Measurements from ENCODE around the gene MED15.
"Not testable (repeated sequence)": the region's sequence is repeated elsewhere in the genome, so short reads cannot be mapped to it uniquely, and the experiment has no call there.

MED15 gene

DNA sequence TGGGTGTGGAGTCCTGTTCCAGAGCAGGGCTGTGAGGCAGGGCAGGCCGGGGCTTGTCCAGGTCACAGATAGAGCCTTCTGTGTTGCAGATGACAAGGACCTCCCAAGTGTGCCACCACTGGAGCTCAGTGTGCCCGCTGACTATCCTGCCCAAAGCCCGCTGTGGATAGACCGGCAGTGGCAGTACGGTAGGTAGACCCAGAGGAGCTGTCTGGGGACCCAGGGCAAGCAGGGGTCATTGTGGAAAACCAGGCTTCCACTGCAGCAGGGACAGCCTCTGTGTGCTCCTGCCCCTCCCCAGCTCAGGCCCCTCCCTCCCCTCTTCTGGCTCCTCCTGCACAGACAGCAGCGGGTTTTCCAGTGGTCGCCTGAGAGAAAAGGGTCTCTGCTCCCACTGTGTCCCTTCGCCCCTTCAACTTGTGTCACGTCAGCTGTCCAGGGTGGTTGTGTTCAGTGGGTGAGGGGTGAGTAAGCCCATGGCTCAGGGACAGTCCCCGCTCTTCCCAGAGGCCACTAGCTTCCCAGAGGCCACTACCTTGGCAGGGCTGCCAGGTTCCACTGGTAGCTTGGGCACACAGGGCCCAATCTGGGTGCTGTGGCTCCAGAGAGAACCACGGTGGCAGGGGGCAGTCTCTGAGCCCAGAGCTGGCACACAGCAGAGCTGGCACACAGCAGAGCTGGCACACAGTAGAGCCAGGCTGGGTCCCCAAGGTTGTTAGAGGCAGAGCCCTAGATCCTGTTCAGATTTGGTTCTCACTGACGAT, 78.4 kb downstream of the MED15 start:
- no peak for DNase-seq

DNA sequence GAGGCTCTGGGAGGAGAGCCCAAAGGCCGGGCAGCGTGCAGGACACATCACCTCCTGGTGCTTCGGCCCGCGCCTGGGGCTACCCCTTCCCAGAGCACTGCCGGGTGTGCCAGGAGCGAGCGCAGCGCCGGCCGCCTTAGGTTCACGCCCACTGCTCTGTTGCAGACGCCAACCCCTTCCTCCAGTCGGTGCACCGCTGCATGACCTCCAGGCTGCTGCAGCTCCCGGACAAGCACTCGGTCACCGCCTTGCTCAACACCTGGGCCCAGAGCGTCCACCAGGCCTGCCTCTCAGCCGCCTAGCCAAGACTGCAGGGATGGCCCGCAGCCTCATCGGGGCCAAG, 79.0 kb downstream of the MED15 start:
- DNase-seq, result no peak

DNA sequence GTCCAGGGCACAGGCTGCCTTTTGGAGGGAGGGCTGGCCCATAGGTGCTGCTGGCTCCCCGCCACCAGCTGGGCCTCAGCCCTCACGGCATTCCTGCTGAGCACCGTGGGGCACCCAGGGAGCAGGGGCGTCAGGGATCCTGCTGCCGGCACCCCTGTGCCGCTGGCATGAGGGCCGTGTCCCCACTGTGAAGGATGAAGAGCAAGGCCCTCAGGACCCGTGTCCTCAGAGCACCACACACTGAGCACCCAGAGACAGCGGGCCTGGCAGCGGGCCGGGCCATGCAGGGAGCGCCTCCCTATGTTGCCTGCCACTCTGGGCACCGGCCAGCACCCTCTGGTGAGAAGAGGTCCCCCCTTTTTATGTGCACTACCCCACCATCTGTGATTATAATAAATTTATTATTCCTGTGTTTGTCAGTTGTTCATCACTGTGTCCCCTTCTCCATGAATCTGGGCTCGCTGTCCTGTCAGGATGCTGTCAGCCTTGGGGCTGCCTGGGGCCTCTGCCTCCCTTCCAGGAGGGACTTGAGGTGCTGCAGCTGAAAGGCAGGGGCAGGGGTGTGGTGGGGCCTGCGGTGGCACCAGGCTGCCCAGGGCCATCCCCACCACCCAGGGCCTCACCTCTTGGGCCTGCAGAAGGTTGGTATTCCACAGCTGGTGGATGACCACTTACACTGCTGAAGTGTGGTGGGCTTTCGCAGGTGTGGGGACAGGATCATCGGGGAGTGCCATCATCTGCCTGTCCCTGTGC, 80.0 kb downstream of the MED15 start:
- DNase-seq, result no peak

DNA sequence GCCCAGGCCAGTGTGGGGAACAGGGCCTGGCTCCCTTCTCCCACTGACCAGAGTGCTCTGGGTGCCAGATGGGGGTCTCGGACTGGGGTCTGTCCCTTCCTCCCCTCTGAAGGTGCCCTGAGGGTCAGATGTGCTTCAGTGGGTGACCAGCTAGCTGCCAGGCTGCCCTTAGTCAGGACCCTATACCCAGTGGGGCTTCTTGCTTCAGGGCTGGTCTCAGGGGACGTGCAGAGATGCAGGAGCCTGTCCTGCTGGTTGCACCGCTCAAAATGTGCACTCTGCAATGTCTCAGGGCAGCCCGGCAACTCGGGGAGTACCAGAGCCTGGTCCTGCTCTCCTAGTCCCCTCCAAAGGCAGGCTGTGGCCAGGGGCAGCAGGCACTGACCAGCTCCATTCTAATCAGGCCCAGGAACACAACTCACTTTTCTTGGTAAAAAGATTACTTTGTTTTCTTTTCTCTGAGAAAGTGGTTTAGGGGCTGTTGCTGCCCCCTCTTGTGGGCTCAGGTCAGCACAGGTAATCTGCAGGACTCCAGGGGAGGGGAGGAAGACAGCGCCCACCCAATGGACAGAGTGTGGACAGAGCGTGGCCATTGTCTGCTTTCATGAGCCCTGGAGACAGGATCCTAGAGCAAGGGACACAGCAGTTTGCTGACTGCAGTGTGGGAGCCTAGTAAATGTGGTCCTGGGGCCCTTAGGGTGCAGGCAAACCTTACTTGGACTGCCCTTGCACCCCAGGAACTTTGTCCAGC, 80.9 kb downstream of the MED15 start:
- no peak for DNase-seq

DNA sequence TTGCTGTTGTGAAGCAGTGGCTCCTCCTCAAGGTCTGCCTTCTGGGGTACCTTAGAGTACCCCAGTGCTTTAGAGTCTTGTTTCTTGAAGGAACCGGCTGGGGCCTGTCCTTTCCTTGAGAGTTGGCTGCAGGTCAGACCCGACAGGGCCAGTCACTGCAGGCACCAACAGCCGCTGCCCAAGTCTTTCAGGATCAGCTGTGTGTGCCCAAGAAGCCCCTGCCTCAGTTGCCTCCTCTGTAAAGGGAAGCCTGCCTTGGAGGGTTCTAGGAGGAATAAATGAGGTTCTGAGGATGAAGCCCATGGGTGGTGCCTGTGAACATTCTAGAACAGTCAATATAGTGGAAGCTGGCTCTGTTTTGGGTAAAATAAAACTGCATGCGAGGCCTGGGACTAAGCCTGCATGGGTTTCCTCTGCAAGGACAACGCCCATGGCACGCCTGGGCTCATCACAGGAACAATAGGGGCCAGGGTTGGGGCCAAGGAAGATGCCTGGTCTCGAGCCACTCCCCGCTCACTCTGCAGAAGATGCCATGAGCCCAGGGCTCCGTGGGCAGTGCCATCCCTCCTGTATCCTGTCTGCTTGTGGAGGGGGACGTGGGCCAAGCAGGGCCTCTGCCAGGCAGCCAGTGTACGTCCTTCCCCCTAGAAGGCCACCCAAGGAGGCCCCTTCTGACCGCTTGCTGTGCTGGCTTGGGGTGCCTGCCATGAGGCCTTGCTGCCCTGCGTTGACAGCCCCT, 81.6 kb downstream of the MED15 start:
- DNase-seq, result no peak

DNA sequence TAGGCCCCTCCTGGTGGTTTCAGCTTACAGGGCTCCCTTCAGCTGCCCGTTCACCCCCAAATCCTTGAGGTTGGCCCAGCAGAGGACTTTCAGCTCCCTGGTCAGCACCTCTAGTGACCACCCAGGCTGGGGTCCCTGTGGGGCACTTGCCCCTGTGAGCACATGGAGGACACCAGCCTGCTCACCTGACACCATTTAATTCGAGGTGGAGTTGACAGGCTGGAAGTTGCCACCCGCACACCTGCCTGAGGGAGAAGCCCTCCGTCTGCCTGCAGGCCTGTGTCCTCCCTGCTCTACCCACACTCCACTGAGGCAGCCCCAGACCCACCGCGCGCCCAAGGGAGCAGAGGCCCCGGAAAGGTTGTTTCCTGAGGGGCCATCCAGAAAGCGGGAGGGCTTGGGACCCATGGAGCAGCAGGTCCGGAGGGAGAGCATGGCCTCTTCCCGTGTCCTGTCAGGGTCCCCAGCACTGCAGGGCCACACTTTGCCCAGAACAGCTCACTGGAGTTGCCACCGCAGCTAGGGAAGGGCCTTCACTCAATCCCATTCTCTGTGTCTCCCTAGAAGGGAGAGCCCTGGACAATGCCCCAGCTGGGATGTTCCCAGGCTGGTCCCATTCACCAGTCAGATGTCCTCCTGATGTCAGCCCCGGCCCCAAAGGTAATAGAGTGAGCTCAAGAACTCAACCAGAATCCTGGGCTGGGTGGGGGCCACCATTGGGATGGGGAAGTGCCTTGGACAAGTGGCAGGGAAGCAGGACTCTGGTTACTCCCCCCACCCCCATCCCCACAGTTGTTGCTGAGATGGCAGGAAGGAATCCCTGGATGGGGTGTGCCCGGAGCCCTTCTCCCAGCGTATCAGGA, 82.4 kb downstream of the MED15 start:
- DNase-seq, result no peak

DNA sequence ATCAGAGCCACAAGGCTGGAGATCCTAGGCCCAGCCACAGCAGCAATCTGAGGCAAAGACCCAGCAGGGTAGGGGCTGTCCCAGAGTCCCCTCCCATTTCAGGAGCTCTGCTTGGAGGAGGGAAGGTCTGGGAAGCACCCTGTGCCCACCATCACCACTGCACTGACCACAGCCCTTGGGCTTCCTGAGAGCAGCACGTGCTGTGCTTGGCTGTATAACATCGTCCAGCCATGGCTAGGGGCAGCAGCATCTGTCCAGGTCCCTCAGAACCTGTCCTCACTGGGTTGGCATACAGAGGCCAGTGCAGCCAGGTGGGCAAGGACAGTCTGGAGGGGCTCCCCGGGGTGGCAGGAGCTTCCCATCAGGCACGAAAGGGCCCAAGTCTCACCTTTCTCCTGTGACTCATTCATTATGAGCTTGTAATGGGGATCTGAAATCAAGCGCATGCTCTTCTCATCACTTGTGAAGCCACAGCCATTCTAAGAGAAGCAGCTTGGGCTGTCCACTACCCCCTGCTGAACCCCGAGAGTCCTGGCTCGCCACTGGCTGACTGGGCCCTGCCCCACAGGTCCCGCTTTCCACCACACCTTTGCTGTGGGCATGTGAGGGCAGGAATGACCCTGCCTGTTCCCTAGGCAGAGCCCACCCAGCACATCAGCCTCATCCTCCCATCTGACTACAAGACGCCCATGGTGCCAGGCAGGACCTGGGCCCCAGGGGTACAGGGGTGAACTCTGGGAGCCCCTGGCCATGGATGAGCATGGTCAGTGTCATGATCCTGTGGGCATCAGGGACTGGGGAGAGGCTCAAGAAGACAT, 83.3 kb downstream of the MED15 start:
- DNase-seq, result no peak

DNA sequence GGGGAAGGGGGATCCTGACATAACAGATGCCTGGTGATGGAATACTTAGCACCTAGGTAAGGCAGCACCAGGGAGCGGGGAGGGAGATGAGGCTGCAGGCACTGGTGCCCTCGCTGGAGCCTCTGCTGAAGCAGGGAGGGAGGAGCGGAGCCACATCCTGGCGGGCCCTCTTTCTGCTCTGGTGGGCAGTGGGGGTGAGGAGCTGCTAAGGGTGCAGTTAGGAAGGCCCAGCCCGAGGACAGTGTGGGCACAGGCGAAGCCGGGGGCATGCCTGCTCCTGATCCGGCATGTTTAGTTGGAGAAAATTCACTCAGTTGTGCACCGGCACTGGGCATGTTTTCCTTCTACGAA, 83.9 kb downstream of the MED15 start:
- no peak for DNase-seq

DNA sequence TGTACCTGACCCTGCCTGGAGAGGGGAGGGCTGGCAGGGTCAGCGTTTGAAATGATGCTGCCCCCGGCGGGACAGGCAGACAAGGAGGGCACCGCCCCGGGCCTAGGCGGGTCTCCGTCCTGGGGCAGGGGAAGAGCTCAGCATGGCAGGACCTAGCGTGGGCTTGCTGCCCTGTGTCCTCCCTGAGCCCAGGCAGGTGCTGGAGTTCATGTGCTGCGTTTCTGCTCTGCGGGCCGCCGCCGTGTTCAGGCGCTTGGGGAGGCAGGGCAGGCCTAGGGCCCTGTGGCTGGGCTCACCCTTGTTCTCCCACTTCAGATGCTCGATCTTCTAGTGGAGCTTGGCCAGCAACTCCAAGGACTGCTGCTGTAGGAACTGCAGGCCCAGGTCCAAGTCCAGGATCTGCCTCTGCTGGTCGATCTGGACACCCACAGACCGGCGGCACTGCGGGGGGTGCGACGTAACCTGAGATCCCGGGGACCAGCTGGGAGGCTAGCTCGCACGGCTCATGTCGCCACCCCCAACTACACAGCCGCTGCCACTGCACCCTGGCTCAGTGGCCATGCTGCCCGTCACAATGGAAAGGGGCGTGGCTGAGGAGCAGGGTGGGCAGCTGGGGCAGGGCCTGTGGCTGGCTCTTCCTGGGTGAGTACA, 84.4 kb downstream of the MED15 start:
- no peak for DNase-seq

DNA sequence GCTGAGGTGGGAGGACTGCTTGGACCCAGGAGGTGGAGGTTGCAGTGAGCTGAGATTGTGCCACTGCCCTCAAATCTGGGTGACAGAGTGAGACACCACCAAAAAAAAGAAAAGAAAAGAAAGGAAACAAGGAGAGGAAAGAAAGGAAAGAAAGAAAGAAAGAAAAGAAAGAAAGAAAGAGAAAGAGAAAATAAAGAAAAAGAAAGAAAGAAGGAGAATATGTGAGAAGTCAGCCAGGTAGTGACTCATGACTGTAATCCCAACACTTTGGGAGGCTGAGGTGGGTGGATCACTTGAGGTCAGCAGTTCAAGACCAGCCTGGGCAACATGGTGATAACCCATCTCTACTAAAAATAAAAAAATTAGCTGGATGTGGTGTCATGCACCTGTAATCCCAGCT, 86.6 kb downstream of the MED15 start:
- DNase-seq, result not testable (repeated sequence)

DNA sequence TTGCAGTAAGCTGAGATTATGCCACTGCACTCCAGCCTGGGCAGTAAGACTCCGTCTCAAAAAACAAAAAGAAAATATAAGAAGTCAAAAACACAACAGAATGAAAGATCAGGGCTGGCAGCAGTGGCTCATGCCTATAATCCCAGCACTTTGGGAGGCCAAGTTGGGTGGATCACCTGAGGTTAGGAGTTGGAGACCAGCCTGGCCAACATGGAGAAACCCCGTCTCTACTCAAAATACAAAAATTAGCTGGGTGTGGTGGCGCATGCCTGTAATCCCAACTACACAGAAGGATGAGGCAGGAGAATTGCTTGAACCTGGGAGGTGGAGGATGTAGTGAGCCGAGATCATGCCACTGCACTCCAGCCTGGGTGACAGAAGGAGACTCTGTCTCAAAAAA, 87.1 kb downstream of the MED15 start:
- DNase-seq, result not testable (repeated sequence)

DNA sequence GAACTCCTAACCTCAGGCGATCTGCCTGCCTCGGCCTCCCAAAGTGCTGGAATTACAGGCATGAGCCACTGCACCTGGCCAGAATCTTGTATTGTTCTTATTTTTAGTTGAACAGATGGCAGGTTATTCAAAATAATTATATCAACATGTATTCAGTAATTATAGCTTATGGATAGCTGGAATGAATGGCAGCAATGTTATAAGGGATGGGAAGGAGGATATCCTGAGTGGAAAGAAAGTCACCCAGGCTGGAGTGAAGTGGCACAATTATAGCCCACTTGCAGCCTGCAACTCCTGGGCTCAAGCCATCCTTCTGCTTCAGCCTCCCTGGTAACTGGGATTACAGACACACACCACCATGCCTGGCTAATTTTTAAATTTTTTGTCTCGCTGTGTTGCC, 88.1 kb downstream of the MED15 start:
- DNase-seq, result no peak

DNA sequence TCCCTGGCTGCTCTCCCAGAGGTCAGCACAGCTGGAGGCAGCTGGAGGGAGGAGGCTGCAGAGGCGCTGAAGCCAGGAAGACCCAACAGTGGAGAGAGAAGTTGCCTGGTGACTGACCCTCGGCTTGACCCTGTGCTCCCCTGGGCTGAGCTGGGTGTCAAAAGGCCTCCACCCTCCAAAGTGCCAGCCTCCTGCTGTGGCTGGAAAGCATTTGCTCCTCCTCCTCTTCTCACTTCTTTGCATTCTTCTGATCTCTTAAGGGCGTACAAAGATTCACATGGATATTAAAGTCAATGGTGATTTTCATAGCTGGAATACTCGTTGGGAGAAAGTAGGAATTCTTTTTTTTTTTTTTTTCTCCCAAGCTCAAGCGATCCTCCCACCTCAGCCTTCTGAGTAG, 91.7 kb downstream of the MED15 start:
- DNase-seq, result no peak

DNA sequence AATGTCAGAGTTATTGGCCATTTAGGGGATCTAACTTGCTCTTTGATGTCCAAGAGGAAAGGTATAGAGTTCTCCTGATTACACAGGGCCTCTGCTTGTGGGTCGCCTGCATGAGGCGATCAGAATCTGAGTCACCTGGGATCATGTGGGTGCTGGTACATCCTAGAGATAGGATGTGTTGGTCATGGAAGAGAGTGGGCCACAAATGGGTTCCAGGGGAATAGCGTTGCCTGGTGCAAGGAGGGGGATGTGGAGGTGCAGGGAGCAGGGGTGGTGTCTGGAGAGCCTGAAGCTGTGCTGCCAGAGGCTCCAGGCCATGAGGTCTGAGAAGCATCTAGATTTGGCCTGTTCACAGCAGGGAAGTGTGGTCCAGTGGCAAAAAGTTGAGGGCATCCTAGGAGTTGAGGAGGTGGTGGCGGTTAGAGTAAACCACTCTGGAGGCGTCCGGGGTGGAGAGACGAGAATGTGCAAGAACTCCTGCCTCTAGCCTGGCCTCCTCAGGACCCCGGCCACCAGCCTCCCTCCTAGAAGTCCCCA, 92.8 kb downstream of the MED15 start:
- no peak for DNase-seq

DNA sequence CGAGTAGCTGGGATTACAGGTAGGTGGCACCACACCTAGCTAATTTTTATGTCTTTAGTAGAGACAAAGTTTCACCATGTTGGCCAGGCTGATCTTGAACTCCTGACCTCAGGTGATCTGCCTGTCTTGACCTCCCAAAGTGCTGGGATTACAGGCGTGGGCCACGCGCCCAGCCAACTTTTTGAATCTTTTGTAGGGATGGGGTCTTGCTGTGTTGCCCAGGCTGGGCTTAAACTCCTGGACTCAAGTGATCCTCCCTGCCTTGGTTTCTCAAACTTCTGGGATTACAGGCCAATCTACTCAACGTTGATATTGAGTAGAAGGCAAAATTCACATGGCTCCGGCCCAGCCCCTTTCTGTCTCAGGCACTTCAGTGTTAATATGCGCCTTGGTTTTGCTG, 93.9 kb downstream of the MED15 start:
- no peak for DNase-seq

DNA sequence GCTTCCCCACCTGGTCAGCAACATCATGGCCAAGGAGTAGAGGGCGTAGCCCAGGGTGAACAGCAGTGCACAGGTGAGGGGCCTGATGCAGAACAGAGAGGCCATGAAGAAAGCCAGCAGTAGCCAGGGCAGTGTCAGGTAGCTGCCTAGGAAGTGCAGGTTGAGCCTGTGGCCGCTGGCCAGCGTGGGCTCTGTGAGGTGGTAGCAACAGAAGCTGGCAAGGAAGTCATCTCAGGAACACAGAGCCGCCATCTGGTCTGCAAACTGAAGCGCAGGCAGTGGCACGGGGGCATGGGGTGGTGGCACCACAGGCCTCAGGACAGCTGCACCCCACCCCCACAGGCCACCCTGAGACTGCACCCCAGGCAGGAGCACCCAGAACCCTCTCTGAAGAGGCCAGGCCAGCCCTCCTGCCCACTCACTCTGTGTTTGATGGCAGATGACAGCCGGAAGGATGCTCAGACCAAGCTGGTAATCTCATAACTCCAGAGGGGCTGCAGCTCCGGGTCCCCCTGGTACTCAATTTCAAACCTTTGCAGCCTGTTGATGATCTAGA, 95.3 kb downstream of the MED15 start:
- DNase-seq, result no peak

DNA sequence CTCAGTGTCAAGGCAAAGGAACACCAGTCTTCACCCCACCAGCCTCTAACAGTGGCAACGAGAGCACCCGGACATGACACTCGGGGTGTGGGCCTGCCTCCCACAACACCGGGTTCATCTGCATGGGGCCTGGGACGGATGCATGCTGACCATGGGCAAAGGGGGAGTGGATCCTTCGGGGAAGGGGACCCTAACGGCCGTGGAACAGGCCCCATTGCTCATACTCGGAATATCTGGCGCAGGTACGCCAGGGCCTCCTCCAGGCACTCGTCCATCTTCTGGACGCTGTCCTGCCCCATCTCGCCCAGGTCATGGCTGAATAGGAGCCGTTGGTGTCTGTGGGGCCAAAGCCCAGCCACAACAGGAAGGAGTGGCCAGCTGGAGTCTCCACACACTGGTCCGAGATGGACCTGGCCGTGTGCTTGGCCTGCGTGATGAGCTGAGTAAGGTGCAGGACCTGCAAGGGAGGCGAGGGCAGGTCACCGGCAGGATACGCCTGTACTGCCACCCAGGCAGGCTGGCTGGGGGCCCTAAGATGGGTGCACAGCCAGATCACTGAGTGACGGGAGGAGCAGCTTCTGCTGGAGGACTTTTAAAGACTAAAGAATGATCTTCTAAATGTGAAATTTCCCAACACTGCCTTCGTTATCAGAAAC, 96.8 kb downstream of the MED15 start:
- no peak for DNase-seq

DNA sequence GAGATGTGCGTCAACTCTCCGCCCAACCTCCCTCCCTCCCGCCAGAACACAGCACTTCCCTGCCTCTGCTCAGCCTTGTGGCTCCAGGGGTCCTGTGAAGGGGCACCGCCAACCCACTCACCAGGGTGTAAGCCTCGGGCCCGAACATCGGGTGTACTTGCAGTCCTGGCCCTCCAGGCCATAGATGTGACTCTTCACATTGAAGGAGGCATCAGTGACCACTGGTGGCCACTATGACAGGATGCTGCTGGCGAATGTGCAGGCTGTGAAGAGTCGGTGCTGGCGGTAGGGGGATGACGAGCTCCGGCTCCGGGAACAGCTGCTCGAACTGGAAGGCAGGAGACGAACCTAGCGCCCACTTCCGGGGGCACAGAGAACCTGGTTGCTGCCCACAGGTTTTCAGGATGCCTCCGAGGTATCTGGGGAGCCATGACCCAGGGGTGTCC, 97.4 kb downstream of the MED15 start:
- no peak for DNase-seq

DNA sequence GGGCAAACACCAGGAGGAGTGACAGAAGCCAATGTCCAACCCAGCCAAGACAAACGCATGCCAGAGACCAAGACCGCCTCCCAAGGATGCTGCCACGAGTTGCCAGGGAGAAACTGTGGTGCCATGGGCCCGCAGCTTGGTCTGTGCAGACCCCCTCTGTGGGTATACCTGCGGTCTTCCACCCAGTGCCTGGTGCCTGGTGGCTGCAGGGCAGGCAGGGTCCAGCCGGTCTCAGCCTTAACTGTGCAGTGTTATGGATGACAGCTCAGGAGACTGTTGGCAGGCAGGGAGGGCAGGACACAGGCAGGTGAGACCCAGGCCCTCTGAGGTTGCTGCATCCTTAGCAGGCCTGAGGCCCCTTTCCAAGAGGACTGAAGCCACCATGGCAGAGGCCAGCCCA, 97.9 kb downstream of the MED15 start:
- no peak for DNase-seq
